Stimulated activated CD8-positive, alpha-beta memory T cell treated with anti-CD3 and anti-CD28 coated beads, Interleukin-2, amount 100 ng/mL, for 1 hour (primary cell): ENCODE data around the gene STX17.
"Not testable (repeated sequence)": the region's sequence is repeated elsewhere in the genome, so short reads cannot be mapped to it uniquely, and the experiment has no call there.

ENCODE experiments used
- DNase-seq, 2 donors: peaks; one replicate each; pipeline ENCODE4 v3.0.0-alpha.2; 2020; ENCODE audit warnings: low read depth in 2 of 2

Gene STX17

DNA sequence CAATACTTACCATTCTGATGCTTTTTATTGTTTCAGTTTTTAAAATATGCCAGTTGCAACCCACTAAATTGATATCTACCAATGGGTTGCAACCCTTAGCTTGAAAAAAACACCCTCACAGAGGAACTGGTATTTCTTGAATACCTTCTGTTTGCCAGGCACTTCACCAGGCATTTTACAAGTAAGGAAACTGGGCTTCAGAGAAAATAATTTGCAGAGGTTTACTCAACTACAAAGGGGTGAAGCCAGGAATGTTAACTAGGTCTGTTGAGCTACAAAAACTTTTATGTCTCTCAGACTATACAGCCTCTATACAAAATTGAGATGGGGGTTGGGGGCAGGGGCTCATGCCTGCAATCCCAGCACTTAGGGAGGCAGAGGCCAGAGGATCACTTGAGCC is 65.0 kb downstream of the STX17 start:
- DNase-seq: no peak

DNA sequence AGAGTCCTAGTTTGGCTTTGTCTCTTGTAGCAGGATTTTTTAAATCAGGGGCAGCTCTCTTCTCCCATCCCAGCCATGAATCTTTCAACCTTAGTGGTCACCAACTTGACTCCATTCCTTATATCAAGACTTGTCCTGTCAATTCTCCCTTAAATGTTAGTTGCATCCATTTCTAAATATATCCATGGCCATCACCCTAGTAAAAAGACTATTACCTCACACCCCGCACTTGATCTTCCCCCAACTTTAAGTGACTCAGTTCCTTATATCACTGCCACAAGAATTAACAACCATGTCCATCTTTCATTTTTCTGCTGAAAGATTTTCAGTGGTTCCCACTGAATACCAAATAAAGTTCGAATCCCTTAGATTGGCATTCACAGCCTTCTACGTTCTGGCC is 67.0 kb downstream of the STX17 start:
- DNase-seq: no peak

DNA sequence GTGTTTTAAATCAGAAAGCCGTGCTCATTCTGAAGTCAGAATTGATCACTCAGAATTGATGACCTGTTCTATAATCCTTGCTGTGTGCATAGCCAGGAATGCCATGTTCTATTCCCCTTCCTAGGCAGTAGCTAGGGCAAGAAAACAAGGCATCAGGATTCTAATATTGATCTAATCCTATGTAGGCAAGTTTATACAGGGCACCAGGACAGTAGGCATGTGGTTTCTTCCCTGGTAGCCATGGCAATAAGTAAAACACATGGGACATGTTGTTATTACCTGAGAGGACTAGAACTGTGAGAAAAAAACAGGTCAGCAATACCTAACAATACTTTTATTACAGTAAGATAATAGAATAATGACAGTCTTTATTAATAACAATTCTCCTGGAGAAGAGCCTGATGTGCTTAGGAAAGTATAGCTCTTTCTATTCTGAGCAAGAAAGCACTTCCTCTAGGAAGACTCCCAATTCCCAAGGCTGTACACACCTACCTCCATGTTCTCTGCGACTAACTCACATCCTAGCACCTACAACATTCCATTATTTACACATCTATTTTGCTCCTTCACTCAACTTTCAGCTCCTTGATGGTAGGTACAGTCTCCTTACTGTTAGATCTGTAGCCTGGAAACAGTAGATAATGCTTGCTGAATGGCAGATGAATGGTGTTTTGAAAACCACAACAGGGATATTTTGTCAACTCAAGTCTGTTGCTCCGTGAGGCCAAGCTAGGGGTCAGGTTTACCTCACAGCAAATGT is 70.8 kb downstream of the STX17 start:
- no peak for DNase-seq

DNA sequence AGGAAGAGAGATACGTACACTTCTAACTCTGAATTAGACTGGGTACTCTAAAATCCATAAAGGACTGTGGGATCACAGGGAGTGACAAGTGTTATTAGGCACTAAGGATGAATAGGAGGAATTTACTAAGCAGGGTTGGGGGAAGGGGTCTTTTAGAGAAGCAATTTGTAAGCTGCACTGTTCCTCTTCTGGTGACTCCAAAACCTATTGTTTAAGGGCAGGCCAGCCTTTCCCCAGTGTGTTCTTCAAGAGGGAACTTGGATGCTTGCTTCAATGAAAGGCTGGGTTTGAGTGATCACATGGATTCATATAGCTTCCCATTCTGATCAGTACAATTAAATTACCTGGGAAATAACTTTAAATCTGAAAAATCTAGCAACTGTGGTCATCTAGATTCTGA is 71.8 kb downstream of the STX17 start:
- DNase-seq: no peak

DNA sequence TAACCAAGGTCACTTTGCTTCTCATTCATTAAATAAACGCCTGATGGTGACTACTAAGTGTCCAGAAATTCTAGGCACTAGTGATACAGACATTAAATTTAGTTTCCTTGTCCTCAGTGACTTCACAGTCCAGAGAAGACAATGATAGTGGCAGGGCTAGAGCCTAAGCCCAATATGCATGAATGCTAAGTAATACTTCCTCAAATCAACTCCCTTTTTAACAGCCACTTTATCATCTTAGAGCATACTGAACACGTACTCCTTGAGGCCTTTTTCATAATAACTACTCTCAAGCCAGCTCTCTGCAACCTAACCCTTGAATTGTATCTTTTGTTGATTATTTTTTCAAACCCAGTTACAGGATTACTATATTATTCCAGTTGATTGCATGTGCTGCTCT is 74.1 kb downstream of the STX17 start:
- DNase-seq: no peak

DNA sequence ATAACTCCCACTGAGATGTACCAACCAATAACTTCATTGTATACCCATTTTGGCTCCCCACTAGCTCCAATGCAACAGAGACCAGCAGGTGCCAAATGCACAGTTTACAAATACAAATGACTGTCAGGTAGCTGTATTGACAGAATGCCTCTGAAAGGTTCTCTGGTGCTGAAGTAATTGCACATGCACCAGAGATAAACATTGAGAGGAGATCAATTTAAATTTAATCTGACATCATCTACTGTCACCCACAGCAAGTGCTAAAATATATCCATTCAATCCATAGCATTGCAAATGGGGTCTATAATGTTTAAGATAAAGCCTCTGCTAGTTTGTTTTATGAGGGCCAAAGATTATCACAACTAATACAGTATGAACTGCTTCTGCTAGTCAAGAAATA is 80.2 kb downstream of the STX17 start:
- DNase-seq: no peak

DNA sequence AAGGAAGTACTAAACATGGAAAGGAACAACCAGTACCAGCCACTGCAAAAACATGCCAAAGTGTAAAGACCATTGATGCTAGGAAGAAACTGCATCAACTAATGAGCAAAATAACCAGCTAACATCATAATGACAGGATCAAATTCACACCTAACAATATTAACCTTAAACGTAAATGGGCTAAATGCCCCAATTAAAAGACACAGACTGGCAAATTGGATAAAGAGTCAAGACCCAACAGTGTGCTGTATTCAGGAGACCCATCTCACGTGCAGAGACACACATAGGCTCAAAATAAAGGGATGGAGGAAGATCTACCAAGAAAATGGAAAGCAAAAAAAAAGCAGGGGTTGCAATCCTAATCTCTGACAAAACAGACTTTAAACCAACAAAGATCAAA is 84.1 kb downstream of the STX17 start:
- not testable (repeated sequence) for DNase-seq

DNA sequence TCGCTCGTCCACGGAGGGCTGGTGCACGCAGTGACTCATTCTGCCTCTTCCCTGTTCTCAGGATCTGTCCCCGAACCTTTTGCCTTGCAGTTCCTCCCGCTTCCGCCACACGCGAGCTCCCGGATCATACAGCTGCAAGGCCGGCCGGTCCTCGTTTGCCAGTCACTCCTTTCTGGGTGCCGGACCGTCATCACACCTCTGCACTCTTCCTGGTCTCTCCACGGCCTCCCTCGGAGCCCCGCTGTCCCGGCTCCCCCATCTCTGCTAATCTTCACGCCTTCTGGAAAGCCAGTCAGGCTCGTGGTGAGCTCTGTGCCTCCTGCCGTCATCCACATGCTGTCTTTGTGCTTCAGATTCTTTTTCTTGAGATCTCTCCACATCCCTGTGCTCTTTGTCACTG is 91.8 kb downstream of the STX17 start:
- DNase-seq: no peak

DNA sequence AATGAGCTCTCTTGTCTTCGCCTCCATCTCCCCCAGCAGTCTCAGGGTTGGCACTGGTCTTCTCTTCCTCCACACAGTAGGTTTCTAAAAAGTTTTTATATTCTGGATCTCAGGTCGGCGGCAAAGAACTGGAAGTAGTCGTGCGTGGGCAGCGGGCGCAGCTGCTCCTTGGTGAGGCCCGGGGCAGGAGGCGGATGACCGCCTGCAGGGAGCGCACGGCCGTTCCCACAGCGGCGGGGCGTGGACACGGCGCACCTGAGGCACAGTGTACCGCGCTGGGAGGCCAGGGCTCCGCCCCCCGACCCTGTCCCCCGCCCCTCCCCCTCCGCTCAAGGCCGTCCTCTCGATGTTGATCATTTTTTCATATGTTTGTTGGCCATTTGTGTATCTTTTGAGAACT is 92.4 kb downstream of the STX17 start:
- no peak for DNase-seq

DNA sequence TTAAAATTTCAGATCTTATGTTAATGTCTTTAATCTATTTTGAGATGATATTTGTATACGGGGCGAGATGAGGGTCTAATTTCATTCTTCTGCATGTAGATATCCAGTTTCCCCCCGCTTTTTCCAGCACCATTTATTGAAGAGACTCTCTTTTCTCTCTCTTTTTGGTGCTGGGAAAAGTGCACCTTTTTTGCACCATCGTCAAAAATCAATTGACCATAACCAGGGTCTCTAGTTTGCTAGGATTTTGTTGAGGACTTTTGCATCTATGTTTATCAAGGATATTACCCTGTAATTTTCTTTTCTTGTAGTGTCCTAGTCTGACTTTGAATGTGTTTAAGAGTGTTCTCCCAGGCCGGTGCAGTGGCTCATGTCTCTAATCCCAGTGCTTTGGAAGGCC is 93.3 kb downstream of the STX17 start:
- DNase-seq: no peak

DNA sequence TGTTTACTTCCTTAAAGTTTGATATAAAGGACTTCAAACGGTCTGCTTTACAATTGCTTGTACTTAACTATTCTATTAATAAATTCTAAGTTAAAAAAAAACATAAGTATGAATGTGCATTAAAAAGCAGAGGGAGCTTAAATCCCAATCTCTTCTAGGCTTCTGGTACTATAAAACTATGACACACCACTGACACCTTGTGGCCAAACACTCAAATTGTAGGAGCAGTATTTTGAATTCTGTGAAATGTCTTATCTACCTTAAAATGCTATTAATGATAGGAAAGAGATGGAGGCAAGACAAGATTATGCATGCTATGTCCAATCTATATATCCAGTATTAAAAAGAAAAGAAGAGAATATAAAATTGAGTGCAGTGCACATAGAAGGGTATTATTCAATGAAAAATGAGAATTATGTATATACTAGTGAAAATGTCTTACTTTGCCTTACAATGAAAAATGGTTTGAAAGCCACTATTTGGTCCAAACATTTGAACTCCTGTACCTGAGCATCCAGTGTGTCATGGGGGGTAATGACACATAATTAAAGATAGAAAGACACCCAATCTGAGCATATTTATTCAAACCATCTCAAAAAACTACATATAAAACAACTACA is 104.7 kb downstream of the STX17 start:
- DNase-seq: no peak

DNA sequence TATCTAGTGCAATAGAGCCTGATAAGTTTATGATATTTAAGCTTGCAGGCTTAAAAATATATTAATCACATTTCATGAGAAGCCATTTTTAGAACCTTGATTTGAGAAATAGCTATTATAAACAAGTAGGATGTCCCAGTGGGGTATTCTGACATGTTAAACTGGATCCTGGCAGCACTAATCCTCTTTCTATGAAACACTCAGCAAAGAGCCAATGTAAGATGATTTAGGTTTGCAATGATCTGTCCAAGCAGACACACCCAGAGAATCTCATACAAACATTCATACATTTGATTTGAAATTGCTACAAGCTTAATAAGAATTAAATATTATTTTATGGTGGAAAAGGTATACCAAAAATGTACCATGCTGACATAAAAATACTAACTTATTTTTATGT is 105.8 kb downstream of the STX17 start:
- DNase-seq: no peak

DNA sequence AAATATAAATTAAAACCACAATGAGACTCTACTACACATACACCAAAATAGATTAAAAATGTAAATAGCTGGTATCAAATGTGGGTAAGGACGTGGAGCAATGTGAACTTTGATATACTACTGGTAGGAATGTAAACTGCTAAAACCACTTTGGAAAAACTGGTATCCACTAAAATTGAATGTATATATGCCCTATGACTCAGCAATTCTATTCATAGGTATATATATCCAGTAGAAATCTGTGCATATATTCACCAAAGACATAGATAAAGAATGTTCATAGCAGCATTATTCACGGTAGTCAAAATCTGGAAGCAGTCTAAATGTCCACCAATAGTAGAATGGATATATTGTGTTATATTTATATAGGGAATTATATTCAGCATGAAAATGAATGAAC is 107.1 kb downstream of the STX17 start:
- DNase-seq: no peak

DNA sequence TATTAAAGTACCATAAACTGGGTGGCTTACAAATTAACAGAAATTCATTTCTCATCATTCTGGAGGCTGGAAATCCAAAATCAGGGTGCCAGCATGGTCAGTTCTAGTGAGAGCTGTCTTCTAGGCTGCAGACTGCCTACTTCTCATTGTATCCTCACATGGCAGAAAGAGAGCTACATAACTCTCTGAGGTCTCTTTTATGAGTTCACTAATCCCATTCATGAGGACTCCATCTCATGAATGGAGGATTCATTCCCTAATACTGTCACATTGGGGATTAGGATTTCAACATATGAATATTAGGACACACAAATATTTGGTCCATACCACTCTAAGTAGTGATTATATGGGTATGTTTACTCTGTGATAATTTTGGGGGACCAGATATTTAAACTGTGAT is 108.4 kb downstream of the STX17 start:
- DNase-seq: no peak

DNA sequence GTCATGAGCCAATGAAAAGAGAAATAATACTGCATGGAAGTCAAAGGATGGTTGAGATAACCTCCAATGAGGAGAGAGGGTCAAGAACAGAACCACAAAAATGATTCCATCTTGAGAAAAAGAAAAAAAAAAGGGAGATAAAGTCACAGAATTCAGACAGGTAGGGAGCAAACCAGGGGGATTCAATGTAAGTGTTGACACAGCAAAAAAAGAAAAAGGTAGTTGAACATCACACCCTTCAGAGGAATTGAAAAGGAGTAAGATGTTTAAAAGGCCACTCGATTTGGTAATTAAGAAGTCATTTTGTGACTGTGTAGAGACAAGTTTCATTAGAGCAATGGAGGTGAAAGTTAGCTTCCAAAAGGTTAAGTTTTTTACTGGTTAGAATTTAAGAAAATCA is 113.1 kb downstream of the STX17 start:
- DNase-seq: no peak
